ENCODE measurements around the gene ZNF428. TPM values are rescaled to one million over a fixed set of nuclear protein-coding genes. Genes with fewer than 3 reads are reported as not detected.
"Not testable (repeated sequence)": the region's sequence is repeated elsewhere in the genome, so short reads cannot be mapped to it uniquely, and the experiment has no call there.

Gene ZNF428
- total RNA-seq, 2 experiments from 2014 or later, result 23.0 to 23.2 TPM

DNA sequence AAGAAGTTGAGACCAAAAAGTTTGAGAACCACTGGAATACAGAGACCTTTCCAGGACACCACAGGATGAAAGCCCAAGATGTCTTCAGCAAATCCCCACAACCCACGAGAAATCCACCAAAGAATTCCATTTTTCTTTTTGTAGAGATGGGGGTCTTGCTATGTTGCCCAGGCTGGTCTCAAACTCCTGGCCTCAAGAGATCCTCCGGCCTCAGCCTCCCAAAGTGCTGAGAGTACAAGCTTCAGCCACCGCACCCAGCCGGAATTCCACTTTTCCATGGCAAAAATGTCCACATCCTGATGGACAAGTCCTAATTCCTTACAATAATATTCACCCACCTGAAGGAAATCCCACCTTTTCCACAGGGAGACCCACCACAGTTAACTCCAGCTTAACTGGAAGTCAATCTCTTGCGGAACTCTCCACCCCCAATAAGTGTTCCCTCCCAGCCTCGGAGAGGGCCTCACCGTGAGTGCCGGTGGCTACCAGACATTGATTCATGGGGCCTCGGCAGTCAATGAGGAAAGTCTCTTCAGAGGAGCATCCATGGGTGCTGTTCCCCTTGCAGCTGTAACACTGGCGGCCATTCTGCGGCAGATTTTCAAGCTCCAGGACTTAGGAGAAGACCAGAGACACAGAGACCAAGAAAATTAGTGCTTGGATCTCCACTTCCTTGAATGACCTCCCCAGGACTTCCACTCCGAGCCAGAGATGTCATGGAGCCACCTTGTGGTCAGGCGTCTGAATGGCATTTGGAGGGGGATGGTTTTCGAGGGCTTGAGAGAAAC is 32.5 kb upstream of the ZNF428 start:
- Mint-ChIP-seq H3K27ac (peak overlapping the region; percentile 6), H3K4me3 (no peak overlapping the region), H3K4me1 (peaks cover 5% of the 10 kb centered on the region), H3K36me3 (peaks cover 13% of the 10 kb centered on the region), H3K27me3 (no peaks in the 10 kb centered on the region), H3K9me3 (ENCODE audit: low read depth) (no peaks in the 10 kb centered on the region)
- CTCF ChIA-PET, result interaction anchor here (0.9 to 2.2 kb wide), 10 partner anchors 9 to 219 kb away, joined by 3 to 8 read pairs (median 4); partner anchors contain the start of gene ZNF576
- DNase-seq (peak; percentile 67), ATAC-seq (peak; percentile 66)

DNA sequence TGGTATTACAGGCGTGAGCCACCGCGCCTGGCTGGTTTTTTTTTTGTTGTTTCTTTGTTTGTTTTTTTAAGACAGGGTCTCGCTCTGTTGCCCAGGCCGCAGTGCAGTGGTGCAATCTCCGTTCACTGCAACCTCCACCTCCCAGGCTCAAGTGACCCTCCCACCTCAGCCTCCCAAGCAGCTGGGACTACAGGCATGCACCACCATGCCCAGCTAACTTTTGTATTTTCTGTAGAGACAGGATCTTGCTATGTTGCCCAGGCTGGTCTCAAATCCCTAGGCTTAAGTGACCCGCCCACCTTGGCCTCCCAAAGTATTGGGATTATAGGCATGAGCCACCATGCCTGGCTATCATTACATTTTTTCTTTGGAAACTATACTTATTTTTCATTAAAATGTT is 30.8 kb upstream of the ZNF428 start:
- not testable (repeated sequence) for H3K27ac Mint-ChIP-seq; H3K9me3 Mint-ChIP-seq (ENCODE audit: low read depth); ATAC-seq; H3K27me3 Mint-ChIP-seq; DNase-seq; H3K36me3 Mint-ChIP-seq; H3K4me1 Mint-ChIP-seq; H3K4me3 Mint-ChIP-seq
- CTCF ChIA-PET, result interaction anchor here (1.0 to 2.2 kb wide), 2 partner anchors 24 to 159 kb away, joined by 3 to 6 read pairs; no protein-coding TSS in a partner anchor

- Mint-ChIP-seq H3K9me3 (ENCODE audit: low read depth) (no peaks in the 10 kb centered on the region), H3K4me1 (peaks cover 6% of the 10 kb centered on the region), H3K27ac (no peak overlapping the region), H3K36me3 (peaks cover 4% of the 10 kb centered on the region), H3K27me3 (no peaks in the 10 kb centered on the region), H3K4me3 (no peak overlapping the region)
- CTCF ChIA-PET, result interaction anchor here (1.0 to 1.1 kb wide), 2 partner anchors 94 to 160 kb away, joined by 3 read pairs; no protein-coding TSS in a partner anchor
- no peak for DNase-seq
- ATAC-seq, result no peak
Measured at GRCh38 chr19:43649514-43649913, 30.1 kb upstream of the ZNF428 start.

DNA sequence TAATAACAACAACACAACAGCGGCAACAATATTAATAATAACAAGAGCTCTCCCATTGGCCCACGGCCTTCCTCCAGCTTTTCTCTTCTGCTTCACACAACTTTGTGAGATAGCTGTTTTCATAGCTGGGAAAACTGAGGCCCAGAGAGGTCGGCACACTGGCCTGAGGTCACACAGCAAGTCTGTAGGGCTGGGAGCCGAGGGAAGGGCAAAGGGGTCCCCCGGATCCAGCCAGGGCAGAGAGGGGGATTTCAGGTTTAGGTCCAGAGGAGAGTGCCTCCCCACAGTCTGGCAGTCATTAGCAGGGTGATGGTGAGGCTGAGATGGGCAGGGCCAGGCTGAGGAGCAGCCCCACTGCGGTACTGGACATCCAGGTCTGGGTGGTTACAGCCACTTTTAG is 29.2 kb upstream of the ZNF428 start:
- CTCF ChIA-PET, result interaction anchor here (1.1 kb wide), 1 partner anchor 93 kb away, joined by 3 read pairs; no protein-coding TSS in a partner anchor
- Mint-ChIP-seq H3K27me3 (no peaks in the 10 kb centered on the region), H3K36me3 (peaks cover 3% of the 10 kb centered on the region), H3K27ac (no peak overlapping the region), H3K9me3 (ENCODE audit: low read depth) (no peaks in the 10 kb centered on the region), H3K4me1 (peaks cover 6% of the 10 kb centered on the region), H3K4me3 (no peak overlapping the region)
- DNase-seq, result no peak
- no peak for ATAC-seq

DNA sequence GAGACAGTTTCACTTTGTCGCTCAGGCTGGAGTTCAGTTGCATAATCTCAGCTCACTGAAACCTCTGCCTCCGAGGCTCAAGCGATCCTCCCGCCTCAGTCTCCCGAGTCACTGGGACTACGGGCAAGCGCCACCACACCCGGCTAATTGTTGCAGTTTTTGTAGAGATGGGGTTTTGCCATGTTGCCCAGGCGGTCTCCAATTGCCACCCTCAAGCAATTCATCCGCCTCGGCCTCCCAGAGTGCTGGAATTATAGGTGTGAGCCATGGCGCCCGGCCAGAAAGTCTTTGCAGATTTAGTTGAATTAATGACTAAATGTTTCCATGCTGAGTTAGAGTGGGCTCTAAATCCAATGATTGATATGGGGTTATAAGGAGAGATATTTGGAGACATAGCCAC is 24.8 kb upstream of the ZNF428 start:
- Mint-ChIP-seq H3K27me3 (peaks cover 17% of the 10 kb centered on the region), H3K9me3 (ENCODE audit: low read depth) (no peaks in the 10 kb centered on the region), H3K4me3 (no peak overlapping the region), H3K4me1 (peaks cover 10% of the 10 kb centered on the region), H3K36me3 (no peaks in the 10 kb centered on the region), H3K27ac (no peak overlapping the region)
- DNase-seq, result no peak
- no peak for ATAC-seq
- CTCF ChIA-PET, result interaction anchor here (1.5 kb wide), 1 partner anchor 89 kb away, joined by 4 read pairs; no protein-coding TSS in a partner anchor

GRCh38 chr19:43643326-43643725 is 23.9 kb upstream of the ZNF428 start:
- Mint-ChIP-seq H3K4me1 (peaks cover 12% of the 10 kb centered on the region), H3K4me3 (no peak overlapping the region), H3K27ac (no peak overlapping the region), H3K9me3 (ENCODE audit: low read depth) (no peaks in the 10 kb centered on the region), H3K36me3 (no peaks in the 10 kb centered on the region), H3K27me3 (peaks cover 26% of the 10 kb centered on the region)
- CTCF ChIA-PET, result interaction anchor here (1.5 to 1.9 kb wide), 2 partner anchors 8 to 88 kb away, joined by 4 to 8 read pairs; no protein-coding TSS in a partner anchor
- ATAC-seq (no peak), DNase-seq (no peak)

GRCh38 chr19:43642531-43642930 is 23.1 kb upstream of the ZNF428 start:
- no peaks in the 10 kb centered on the region for H3K9me3 Mint-ChIP-seq (ENCODE audit: low read depth)

GRCh38 chr19:43641333-43641732 is 21.9 kb upstream of the ZNF428 start:
- Mint-ChIP-seq H3K27me3 (peaks cover 41% of the 10 kb centered on the region), H3K9me3 (ENCODE audit: low read depth) (no peaks in the 10 kb centered on the region), H3K36me3 (no peaks in the 10 kb centered on the region), H3K4me3 (peak overlapping the region; percentile 17), H3K4me1 (peaks cover 12% of the 10 kb centered on the region), H3K27ac (no peak overlapping the region)
- no peak for DNase-seq
- CTCF ChIA-PET, result interaction anchor here (0.8 to 1.3 kb wide), 3 partner anchors 23 to 168 kb away, joined by 3 to 5 read pairs (median 3); no protein-coding TSS in a partner anchor
- ATAC-seq, result no peak

More at GRCh38 chr19:43642531-43642930, 23.1 kb upstream of the ZNF428 start:
- Mint-ChIP-seq H3K4me1 (peaks cover 12% of the 10 kb centered on the region), H3K27ac (no peak overlapping the region), H3K4me3 (no peak overlapping the region), H3K36me3 (no peaks in the 10 kb centered on the region), H3K27me3 (peaks cover 34% of the 10 kb centered on the region)
- CTCF ChIA-PET, result interaction anchor here (1.9 kb wide), 1 partner anchor 9 kb away, joined by 8 read pairs; no protein-coding TSS in a partner anchor
- no peak for DNase-seq
- no peak for ATAC-seq

DNA sequence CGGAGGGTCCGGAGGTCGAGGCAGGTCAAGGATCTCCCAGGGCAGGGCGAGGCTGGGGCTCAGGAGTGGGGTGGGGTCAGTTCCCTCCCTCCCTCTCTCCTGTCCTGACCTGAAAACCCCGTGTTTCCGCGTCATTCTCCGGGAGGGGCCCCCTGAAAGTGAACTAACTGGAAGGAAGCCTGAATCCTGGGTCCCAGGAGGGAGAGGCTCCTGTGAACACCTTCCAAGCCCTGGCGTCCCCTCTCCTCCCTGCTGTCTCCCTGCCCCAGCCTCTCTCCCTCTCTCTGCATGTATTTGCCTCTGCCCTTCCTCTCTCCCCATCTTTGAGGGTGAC is 21.0 kb upstream of the ZNF428 start:
- H3K27me3 Mint-ChIP-seq, result peaks cover 41% of the 10 kb centered on the region
- no peaks in the 10 kb centered on the region for H3K9me3 Mint-ChIP-seq (ENCODE audit: low read depth)
- no peak for ATAC-seq
- peaks cover 10% of the 10 kb centered on the region for H3K4me1 Mint-ChIP-seq
- H3K36me3 Mint-ChIP-seq, result no peaks in the 10 kb centered on the region
- peak overlapping the region; percentile 69 for H3K4me3 Mint-ChIP-seq
- no peak overlapping the region for H3K27ac Mint-ChIP-seq
- CTCF ChIA-PET, result interaction anchor here (1.3 kb wide), 1 partner anchor 28 kb away, joined by 5 read pairs; no protein-coding TSS in a partner anchor
- DNase-seq, result no peak

- CTCF ChIA-PET, result no interaction called here
- peaks cover 10% of the 10 kb centered on the region for H3K4me1 Mint-ChIP-seq
Measured at GRCh38 chr19:43639519-43640423, 20.3 kb upstream of the ZNF428 start, which contains the start of gene CADM4. CADM4 (minus strand) TSS chr19:43639850; CDS start chr19:43639790, 60 bp downstream.

DNA sequence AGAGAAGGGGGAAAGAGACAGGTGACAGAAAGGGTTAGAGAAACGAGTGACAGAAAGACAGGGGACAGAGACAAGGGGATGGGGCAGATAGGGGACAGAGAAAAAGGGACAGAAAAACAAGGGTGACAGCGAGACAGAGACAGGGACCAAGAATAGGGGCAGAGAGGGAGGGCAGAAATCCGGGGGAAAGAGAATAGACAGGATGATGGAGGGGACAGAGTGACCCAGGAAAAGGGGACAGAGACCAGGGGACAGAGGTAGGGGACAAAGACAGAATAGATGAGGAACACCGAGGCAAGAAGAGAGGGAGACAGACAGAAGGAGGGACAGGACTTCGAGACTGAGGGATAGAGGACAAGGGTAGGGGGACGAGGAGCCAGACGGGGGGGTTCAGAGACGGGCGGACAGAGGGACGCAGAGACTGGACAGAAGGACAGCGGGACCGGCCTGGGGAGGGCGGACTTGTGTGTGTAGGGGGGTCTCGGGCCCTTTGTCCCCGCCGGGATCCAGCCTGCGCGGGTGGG is 19.6 kb upstream of the ZNF428 start:
- peaks cover 10% of the 10 kb centered on the region for H3K4me1 Mint-ChIP-seq

More at GRCh38 chr19:43639519-43640423, 20.3 kb upstream of the ZNF428 start, which contains the start of gene CADM4:
- Mint-ChIP-seq H3K27ac (no peak within 1 kb of the TSS), H3K27me3 (peaks cover 41% of the 10 kb centered on the region), H3K36me3 (no peaks in the 10 kb centered on the region), H3K4me3 (peak within 1 kb of the TSS; percentile 69), H3K9me3 (ENCODE audit: low read depth) (no peaks in the 10 kb centered on the region)
- ATAC-seq (peak; percentile 83), DNase-seq (no peak)

GRCh38 chr19:43638214-43638994 is 19.0 kb upstream of the ZNF428 start:
- H3K36me3 Mint-ChIP-seq, result no peaks in the 10 kb centered on the region
- H3K27ac Mint-ChIP-seq, result no peak overlapping the region
- peak overlapping the region; percentile 54 for H3K4me3 Mint-ChIP-seq
- ATAC-seq (no peak), DNase-seq (no peak)
- H3K9me3 Mint-ChIP-seq (ENCODE audit: low read depth), result no peaks in the 10 kb centered on the region
- CTCF ChIA-PET, result no interaction called here
- H3K27me3 Mint-ChIP-seq, result peaks cover 43% of the 10 kb centered on the region
- H3K4me1 Mint-ChIP-seq, result peaks cover 10% of the 10 kb centered on the region

More for the DNA sequence above, 19.6 kb upstream of the ZNF428 start:
- Mint-ChIP-seq H3K36me3 (no peaks in the 10 kb centered on the region), H3K9me3 (ENCODE audit: low read depth) (no peaks in the 10 kb centered on the region), H3K27me3 (peaks cover 41% of the 10 kb centered on the region), H3K4me3 (peak overlapping the region; percentile 54), H3K27ac (no peak overlapping the region)
- ATAC-seq, result no peak
- CTCF ChIA-PET, result no interaction called here
- no peak for DNase-seq

All from activated CD8-positive, alpha-beta memory T cell treated with anti-CD3 and anti-CD28 coated beads, Interleukin-2, amount 10 ng/mL, durations not matched to agents 7 days and 5 days (primary cell).